Measurements from ENCODE around the gene ANKRD60. TPM values are rescaled to one million over a fixed set of nuclear protein-coding genes. Genes with fewer than 3 reads are reported as not detected.

ANKRD60 gene
- total RNA-seq, 4 donors from 2014 or later: not detected

DNA sequence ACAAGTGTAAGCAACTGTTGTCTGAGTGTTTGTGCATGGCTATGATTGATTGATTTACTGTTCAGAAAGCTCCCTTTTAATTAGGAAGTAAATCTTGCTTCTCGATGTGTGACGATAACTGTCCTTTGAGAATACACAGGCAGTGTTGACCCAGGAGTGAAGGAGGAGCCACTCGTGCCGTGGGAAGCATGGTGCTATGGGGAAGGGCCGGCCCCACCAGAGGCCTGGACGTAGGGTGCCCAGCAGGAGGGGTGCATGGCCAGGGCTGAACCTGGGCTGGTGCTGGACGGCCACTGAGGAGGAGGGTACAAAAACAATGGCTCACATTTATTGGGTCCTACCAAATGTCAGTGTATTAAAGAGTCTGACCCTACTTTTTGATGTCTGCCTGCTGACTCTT is 60.7 kb downstream of the ANKRD60 start:
- WGBS, 2 donors: 82 to 83% methylated on average over 7 of the region's 7 CpGs
- no peak for DNase-seq (ENCODE audit: low spot score in 2 of 2)
- TF ChIP-seq, protein P1, sequence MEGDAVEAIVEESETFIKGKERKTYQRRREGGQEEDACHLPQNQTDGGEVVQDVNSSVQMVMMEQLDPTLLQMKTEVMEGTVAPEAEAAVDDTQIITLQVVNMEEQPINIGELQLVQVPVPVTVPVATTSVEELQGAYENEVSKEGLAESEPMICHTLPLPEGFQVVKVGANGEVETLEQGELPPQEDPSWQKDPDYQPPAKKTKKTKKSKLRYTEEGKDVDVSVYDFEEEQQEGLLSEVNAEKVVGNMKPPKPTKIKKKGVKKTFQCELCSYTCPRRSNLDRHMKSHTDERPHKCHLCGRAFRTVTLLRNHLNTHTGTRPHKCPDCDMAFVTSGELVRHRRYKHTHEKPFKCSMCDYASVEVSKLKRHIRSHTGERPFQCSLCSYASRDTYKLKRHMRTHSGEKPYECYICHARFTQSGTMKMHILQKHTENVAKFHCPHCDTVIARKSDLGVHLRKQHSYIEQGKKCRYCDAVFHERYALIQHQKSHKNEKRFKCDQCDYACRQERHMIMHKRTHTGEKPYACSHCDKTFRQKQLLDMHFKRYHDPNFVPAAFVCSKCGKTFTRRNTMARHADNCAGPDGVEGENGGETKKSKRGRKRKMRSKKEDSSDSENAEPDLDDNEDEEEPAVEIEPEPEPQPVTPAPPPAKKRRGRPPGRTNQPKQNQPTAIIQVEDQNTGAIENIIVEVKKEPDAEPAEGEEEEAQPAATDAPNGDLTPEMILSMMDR (IDR thresholded peaks at IDR 0.05): no peak
- TF ChIP-seq POLR2A (IDR thresholded peaks at IDR 0.05): no peak
- no peak overlapping the region for H3K4me3 ChIP-seq (ENCODE audit: low read depth, poor library complexity, severe bottlenecking)
- intact Hi-C loops (cut with DNase I; ENCODE audit: low total_unique reads): no loop called here

Other genes with a start within 250 kb of the ANKRD60 start
- 10 to 100 TPM; 18.3 to 21.6 (median 20.1) TPM for gene RAB22A, start 81.1 kb upstream of the ANKRD60 start, total RNA-seq
- 10 to 100 TPM in 3 of 4 donors, 1 to 10 TPM in 1; 9.4 to 13.0 (median 11.0) TPM for gene VAPB, start 160.6 kb upstream of the ANKRD60 start, total RNA-seq

Measured in lower leg skin (tissue), 4 donors.